GM12872 (cell line): ENCODE data around the gene ANKS1B.

Experiments
- CTCF ChIP-seq: IDR thresholded peaks from 3 replicates; pipeline ENCODE4 v1.5.1; 2011; ENCODE audit warnings: low read depth, mild to moderate bottlenecking, low read length, moderate library complexity; ENCODE audit not compliant: insufficient read depth

ANKS1B gene

GRCh38 chr12:99758997-99759396, 225.7 kb downstream of the ANKS1B start:
- no peak for TF ChIP-seq CTCF

- TF ChIP-seq CTCF: no peak
Measured at GRCh38 chr12:99752740-99753139, 232.0 kb downstream of the ANKS1B start.

GRCh38 chr12:99746538-99746937, 238.2 kb downstream of the ANKS1B start:
- no peak for TF ChIP-seq CTCF

GRCh38 chr12:99745895-99746294, 238.8 kb downstream of the ANKS1B start:
- TF ChIP-seq CTCF: no peak

GRCh38 chr12:99745121-99745520, 239.6 kb downstream of the ANKS1B start:
- TF ChIP-seq CTCF: no peak

- TF ChIP-seq CTCF: no peak
Measured at GRCh38 chr12:99736760-99737269, 247.9 kb downstream of the ANKS1B start.

- no peak for TF ChIP-seq CTCF
Measured at GRCh38 chr12:99732131-99732530, 252.6 kb downstream of the ANKS1B start.
